Peyer's patch (tissue), 4 donors: ENCODE data around the gene CEMIP2. TPM values are rescaled to one million over a fixed set of nuclear protein-coding genes. Genes with fewer than 3 reads are reported as not detected.

Experiments used
- DNase-seq, 3 donors: peaks; one replicate each; pipeline ENCODE4 v3.0.0-alpha.2; 2017 to 2019
- H3K27ac ChIP-seq, 4 donors: fragments of 200-600 bp; sonication (generic); one replicate each; pipeline ENCODE4 v1.5.1; 2016 to 2019
- H3K27me3 ChIP-seq, 2 donors: fragments of 200-600 bp; sonication (generic); one replicate each; pipeline ENCODE4 v1.5.1; 2019
- H3K36me3 ChIP-seq, 3 donors: fragments of 200-600 bp; sonication (generic); one replicate each; pipeline ENCODE4 v1.5.1; 2016 to 2019
- H3K4me1 ChIP-seq, 4 donors: fragments of 200-600 bp; sonication (generic); one replicate each; pipeline ENCODE4 v1.5.1; 2016 to 2019
- H3K4me3 ChIP-seq, 4 donors: fragments of 200-600 bp; sonication (generic); 1 replicate in 3 of 4; 2 replicates in 1 of 4; pipeline ENCODE4 v1.5.1; 2016 to 2019; ENCODE audit warnings: mild to moderate bottlenecking in 1 of 4
- H3K9me3 ChIP-seq, 4 donors: fragments of 200-600 bp; sonication (generic); one replicate each; pipeline ENCODE4 v1.5.1; 2016 to 2019; ENCODE audit warnings: mild to moderate bottlenecking in 1 of 4
- CTCF ChIP-seq, 6 experiments: fragments of 450-650 bp in 4 of 6; fragments of 200-600 bp in 2 of 6; sonication (generic) in 1 of 6; IDR thresholded peaks; one replicate each; pipeline ENCODE4 v1.5.1; 2017 to 2019; ENCODE audit warnings: antibody characterized with exemption in 6 of 6, mild to moderate bottlenecking in 3 of 6, moderate library complexity in 1 of 6
- POLR2A ChIP-seq, 2 donors: fragments of 450-650 bp; IDR thresholded peaks; one replicate each; pipeline ENCODE4 v1.5.1; 2017; ENCODE audit warnings: antibody characterized with exemption in 2 of 2, mild to moderate bottlenecking in 2 of 2, moderate library complexity in 2 of 2
- total RNA-seq, 4 donors: library from RNA; depleted of rRNA; stranded (reverse); fragments of >200 nt; gene quantifications; one replicate each; pipeline ENCODE4 v1.1.0, GENCODE V29; 2016

Gene CEMIP2
- total RNA-seq, 4 donors from 2014 or later = 79.2 to 243 (median 215) TPM

- peak overlapping the region in 1 of 4 donors; percentile 11 for H3K27ac ChIP-seq
- no peaks in the 10 kb centered on the region for H3K27me3 ChIP-seq
- peaks cover 0 to 27% (median 0%) of the 10 kb centered on the region in 4 donors for H3K4me1 ChIP-seq
- DNase-seq = no peak
- H3K4me3 ChIP-seq = no peak overlapping the region
- H3K9me3 ChIP-seq = no peaks in the 10 kb centered on the region
- TF ChIP-seq CTCF (IDR thresholded peaks at IDR 0.05) (no peak), POLR2A (IDR thresholded peaks at IDR 0.05) (no peak)
- H3K36me3 ChIP-seq = no peaks in the 10 kb centered on the region
These were observed 91.1 kb downstream of the CEMIP2 start for GRCh38 chr9:71677209-71677608.

- H3K4me1 ChIP-seq = peaks cover 0 to 22% (median 0%) of the 10 kb centered on the region in 4 donors
- no peak for DNase-seq
- TF ChIP-seq CTCF (IDR thresholded peaks at IDR 0.05) (no peak), POLR2A (IDR thresholded peaks at IDR 0.05) (no peak)
- H3K27ac ChIP-seq = no peak overlapping the region
- no peak overlapping the region for H3K4me3 ChIP-seq
- H3K36me3 ChIP-seq = no peaks in the 10 kb centered on the region
- H3K9me3 ChIP-seq = no peaks in the 10 kb centered on the region
- no peaks in the 10 kb centered on the region for H3K27me3 ChIP-seq
These were observed 91.9 kb downstream of the CEMIP2 start for GRCh38 chr9:71676460-71676859.

- Histone ChIP-seq H3K4me3 (no peak overlapping the region), H3K27me3 (no peaks in the 10 kb centered on the region), H3K4me1 (peaks cover 0 to 15% (median 0%) of the 10 kb centered on the region in 4 donors), H3K9me3 (no peaks in the 10 kb centered on the region), H3K27ac (no peak overlapping the region), H3K36me3 (no peaks in the 10 kb centered on the region)
- no peak for DNase-seq
- TF ChIP-seq CTCF (IDR thresholded peaks at IDR 0.05) = no peak
- no peak for TF ChIP-seq POLR2A (IDR thresholded peaks at IDR 0.05)
These were observed 92.5 kb downstream of the CEMIP2 start for GRCh38 chr9:71675857-71676165.

GRCh38 chr9:71675105-71675856 lies 93.0 kb downstream of the CEMIP2 start:
- Histone ChIP-seq H3K27me3 (no peaks in the 10 kb centered on the region), H3K9me3 (no peaks in the 10 kb centered on the region), H3K4me3 (no peak overlapping the region), H3K36me3 (no peaks in the 10 kb centered on the region), H3K4me1 (peaks cover 0 to 10% (median 0%) of the 10 kb centered on the region in 4 donors), H3K27ac (no peak overlapping the region)
- DNase-seq = peak in 2 of 3 donors; percentile 54 to 61
- TF ChIP-seq CTCF (IDR thresholded peaks at IDR 0.05) = peak in 1 of 6 experiments; percentile 9
- no peak for TF ChIP-seq POLR2A (IDR thresholded peaks at IDR 0.05)

GRCh38 chr9:71672573-71672972 lies 95.7 kb downstream of the CEMIP2 start:
- H3K27me3 ChIP-seq = no peaks in the 10 kb centered on the region
- H3K36me3 ChIP-seq = no peaks in the 10 kb centered on the region
- H3K9me3 ChIP-seq = no peaks in the 10 kb centered on the region
- peaks cover 0 to 8% (median 0%) of the 10 kb centered on the region in 4 donors for H3K4me1 ChIP-seq
- H3K4me3 ChIP-seq = no peak overlapping the region
- no peak overlapping the region for H3K27ac ChIP-seq
- no peak for TF ChIP-seq POLR2A (IDR thresholded peaks at IDR 0.05)
- TF ChIP-seq CTCF (IDR thresholded peaks at IDR 0.05) = no peak
- DNase-seq = no peak
